ENCODE measurements around the gene VEGFD.

Gene VEGFD

GRCh38 chrX:15359701-15360100 lies 24.5 kb downstream of the VEGFD start:
- DNase-seq (ENCODE audit: low read depth) = no peak

DNA sequence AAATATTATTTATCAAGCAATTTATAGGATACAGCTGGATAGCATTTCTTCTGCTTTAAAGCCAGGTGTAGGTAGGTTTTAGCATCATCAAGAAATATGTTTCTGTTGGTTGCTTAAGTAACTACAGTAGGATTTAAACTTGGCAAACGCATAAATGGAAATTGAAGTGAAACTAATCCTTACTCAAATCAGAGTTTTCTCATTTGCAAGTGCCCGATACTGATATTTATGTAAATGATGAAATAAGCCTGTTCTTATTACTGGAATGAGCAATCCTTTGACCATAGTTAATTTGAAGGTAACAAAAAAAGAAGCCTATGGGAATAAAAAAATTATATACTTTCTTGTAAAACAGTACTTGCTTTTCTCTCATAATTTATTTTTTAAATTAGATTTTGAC lies 25.7 kb downstream of the VEGFD start:
- no peak for DNase-seq (ENCODE audit: low read depth)

- no peak for DNase-seq (ENCODE audit: low read depth)
These were observed 27.8 kb downstream of the VEGFD start for GRCh38 chrX:15356444-15356843.

- DNase-seq (ENCODE audit: low read depth) = no peak
These were observed 33.8 kb downstream of the VEGFD start for GRCh38 chrX:15350329-15350996.

DNA sequence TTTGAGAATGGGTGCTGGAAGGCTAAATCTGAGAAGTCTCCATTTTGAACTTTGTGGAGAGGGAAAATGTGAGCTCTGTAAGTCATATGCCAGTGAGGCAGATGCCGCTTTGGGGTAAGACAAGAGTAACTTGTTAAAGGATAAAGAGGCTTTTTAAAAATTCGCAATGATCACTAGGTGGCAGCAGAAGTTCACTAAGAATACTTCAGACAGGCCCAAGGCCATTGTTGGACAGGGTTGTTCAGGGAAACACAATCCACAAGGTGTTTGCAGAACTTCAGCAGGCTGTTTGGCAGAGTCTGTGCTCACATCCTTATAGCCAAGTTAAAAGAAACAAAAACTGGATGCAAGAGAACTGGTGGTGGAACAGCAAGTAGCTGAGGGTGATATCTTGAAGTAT lies 35.2 kb downstream of the VEGFD start:
- DNase-seq (ENCODE audit: low read depth) = no peak

- no peak for DNase-seq (ENCODE audit: low read depth)
These were observed 38.2 kb downstream of the VEGFD start for GRCh38 chrX:15345976-15346375.

- no peak for DNase-seq (ENCODE audit: low read depth)
These were observed 40.1 kb downstream of the VEGFD start for GRCh38 chrX:15344106-15344505.

- DNase-seq (ENCODE audit: low read depth) = no peak
These were observed 41.1 kb downstream of the VEGFD start for GRCh38 chrX:15343075-15343476.

- DNase-seq (ENCODE audit: low read depth) = no peak
These were observed 43.3 kb downstream of the VEGFD start for GRCh38 chrX:15340867-15341266.

- no peak for DNase-seq (ENCODE audit: low read depth)
These were observed 48.2 kb downstream of the VEGFD start for GRCh38 chrX:15336023-15336413.

DNA sequence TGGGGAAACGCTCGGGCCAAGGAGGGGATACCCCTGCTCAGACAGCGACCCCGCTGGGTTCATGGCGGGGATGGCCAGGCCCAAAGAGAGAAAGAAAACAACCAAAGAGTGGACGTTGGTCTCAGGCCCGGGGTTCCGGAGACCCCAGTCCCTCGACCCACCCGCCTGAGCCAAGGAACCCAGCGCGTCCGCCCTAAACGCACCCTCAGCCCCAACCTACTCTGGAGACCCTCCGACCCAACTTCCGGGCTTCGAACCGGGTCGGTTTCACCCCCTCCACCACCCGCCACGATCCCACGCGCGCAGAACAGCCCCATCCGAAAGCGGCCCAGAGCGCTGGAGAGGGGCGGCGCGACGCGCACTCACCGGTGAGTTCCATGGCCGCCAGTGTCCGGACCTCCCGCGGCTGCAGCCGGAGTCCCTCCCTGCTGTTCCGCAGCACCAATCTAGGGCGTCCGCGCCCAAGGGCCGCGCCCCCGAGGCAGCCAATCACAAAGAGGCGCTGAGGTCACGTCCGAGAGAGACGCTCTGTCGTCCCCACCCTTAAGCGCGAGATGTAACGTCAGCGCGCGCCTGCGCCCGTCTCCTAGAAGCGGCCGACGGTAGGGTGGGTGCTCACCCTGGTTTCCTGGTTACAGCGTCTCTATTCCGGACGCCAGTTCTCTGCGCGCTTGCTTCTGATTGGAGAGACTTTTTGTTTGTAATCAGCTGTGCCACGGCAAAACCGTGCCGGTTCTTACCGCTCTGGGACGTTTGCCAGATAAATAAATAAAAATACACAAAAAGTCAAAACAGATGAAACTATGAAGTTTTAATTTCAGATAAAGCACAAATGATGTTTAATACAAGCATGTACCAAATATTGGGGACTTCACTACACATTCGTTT lies 48.8 kb downstream of the VEGFD start, which contains the start of gene PIGA:
TSS of gene PIGA (minus strand) at position 389 of the 888 bp plus-strand sequence. CDS start 3,593 bp downstream, outside the sequence.
- DNase-seq (ENCODE audit: low read depth) = peak; percentile 82

- no peak for DNase-seq (ENCODE audit: low read depth)
These were observed 49.7 kb downstream of the VEGFD start for GRCh38 chrX:15334561-15334960.

- DNase-seq (ENCODE audit: low read depth) = no peak
These were observed 55.4 kb downstream of the VEGFD start for GRCh38 chrX:15328821-15329220.

GRCh38 chrX:15328131-15328530 lies 56.1 kb downstream of the VEGFD start:
- no peak for DNase-seq (ENCODE audit: low read depth)

- no peak for DNase-seq (ENCODE audit: low read depth)
These were observed 61.7 kb downstream of the VEGFD start for GRCh38 chrX:15322472-15322871.

- DNase-seq (ENCODE audit: low read depth) = no peak
These were observed 62.1 kb downstream of the VEGFD start for GRCh38 chrX:15322072-15322471.

DNA sequence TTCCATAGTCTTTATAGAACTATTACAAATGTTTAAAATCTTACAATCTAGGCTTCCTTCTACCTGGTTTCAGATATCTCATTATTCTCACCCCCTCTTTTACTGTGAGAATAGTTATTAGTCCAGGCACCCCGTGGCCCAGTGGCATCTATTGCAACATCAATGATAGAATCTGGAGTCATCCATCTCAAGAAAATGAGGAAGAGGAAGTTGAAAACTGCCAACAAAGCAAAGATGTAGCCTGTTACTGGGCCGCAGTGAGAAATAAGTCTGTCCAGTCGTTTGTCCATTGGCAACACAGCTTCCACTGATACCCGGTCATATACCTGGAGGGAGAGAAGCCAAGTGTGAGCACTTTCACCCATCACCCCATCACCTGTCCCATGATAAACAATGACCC lies 62.8 kb downstream of the VEGFD start:
- DNase-seq (ENCODE audit: low read depth) = no peak

DNA sequence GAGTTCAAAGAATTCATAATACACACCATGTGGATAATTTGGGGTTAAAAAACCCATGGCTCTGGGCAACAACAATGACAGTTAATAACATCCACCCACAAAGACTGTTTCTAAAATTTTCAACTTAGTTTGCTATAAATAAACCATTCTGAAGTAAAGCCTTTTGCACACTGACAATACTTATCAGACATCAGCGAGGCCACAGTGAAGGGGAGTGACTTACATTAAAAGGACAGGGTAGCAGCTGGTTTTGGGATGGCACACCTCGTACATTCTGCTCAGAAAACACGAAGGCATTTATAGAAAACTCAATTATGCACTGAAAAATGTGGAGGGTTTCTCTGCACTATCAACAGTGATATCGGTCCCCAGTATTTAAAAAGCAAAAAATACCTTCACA lies 63.9 kb downstream of the VEGFD start:
- no peak for DNase-seq (ENCODE audit: low read depth)

DNA sequence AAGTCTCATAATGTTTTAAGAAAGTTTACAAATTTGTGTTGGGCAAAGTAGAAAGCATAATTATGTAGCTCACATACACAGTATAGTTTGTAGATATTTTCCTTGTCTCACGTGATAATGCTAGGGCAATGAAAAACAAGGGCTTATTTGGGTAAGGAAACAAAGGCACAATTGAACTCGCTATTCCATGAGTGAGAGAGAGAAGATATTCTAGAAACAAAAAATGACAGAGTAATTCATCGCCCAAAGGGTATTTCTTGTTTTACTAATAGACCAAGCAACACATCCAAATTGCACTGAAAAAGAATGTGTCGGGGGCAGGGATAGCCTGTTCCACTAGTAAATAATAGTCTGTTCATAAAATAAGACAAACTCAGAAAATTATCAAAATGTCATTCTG lies 65.1 kb downstream of the VEGFD start:
- no peak for DNase-seq (ENCODE audit: low read depth)

- no peak for DNase-seq (ENCODE audit: low read depth)
These were observed 68.7 kb downstream of the VEGFD start, which contains the start of gene ASB11 for GRCh38 chrX:15315509-15315908. Gene ASB11, minus strand, starts transcription at chrX:15315640. Its CDS starts 35 bp downstream, at chrX:15315605.

DNA sequence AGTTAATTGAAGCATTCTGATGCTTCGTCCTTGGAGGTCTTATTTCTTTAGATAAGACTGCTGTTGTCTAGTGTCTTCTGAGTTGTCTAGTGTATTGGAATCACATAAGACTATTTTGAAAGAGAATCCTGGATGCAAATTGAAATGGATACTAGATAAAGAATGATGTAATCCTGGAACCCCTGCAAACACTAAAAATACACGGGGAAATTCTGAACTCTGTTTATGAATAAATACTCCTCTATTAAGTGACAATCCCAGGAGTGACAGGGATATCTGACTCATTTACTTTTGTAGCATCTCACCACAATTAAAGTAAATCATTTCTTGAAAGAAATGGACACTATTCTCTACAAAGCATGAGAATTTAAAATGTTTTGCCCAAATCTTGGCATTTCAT lies 69.7 kb downstream of the VEGFD start:
- DNase-seq (ENCODE audit: low read depth) = no peak

DNA sequence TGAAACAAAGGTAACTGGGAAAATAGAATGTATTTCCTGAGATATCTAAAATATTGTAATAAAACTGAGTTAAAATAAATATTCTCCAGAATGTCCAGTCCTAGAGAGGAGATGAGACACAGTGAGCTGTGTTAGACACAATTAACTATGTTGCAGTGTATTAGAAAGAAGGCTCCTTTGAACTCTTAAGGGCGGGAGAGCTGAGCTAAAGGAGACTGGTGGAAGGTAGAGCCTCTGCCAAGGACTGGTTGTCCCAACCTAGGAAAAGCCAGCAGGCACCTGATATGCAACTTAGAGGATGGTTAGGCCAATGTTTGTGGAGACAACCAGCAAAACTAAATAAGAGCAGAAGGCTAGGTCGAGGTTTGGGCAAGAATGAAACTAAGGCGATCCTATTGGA lies 73.1 kb downstream of the VEGFD start:
- no peak for DNase-seq (ENCODE audit: low read depth)

GRCh38 chrX:15310117-15310516 lies 74.1 kb downstream of the VEGFD start:
- no peak for DNase-seq (ENCODE audit: low read depth)

Measured in activated T-cell treated with anti-CD3 and anti-CD28 coated beads for 48 hours (primary cell).